ENCODE measurements around the gene MAPKAP1. TPM values are rescaled to one million over a fixed set of nuclear protein-coding genes. Genes with fewer than 3 reads are reported as not detected.

MAPKAP1 gene
- total and polyA plus RNA-seq, 2 of the 13 experiments (the other 11 are each of a cell fraction or from before 2014, with no cell fraction given) = 45.0 to 64.3 TPM

DNA sequence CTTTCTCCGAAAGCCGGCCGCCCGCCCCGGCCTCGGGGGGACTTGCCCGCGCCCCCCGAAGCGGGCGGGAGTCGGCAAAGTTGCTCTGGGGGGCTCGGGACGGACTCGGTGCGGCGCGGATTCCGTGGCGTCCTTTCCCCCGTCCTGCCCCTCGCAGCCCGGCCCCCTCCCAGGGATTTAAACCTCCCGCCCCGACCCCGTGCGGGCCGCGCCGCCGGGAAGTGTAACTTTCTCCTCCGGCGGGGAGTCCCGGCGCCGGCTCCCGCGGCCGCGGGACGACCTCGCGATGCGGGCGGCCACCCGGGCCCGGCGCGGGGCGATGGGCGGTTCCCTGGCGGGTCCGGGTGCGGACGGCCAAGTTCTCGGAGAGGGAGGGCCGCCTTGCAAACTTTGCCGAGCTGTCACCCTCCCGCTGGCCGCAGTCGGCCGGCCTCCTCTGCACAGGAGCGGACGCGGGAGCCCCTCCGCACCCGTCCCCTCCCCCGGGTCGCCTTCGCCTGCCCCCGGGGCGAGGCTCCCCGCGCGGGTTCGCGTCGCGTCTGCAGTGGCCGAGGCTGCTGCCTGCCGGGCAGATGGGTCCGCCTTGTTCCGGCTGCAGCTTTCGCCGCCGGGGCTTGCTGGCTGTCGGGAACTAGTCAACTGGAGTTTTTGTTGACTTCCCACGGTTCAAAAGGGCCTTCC is 40.9 kb upstream of the MAPKAP1 start (continued):
- 0 out of 2 replicates have a peak, but pooled peaks have one; percentile 30 for TF ChIP-seq KDM5B (CRISPR knock-in tag; IDR thresholded peaks at IDR 0.05; ENCODE audit: borderline replicate concordance)
- TF ChIP-seq SAP130 (CRISPR knock-in tag; IDR thresholded peaks at IDR 0.05; ENCODE audit: low read depth) = no peak; the same call in 1 of the 2 replicates
- TF ChIP-seq ZNF570 (CRISPR knock-in tag; IDR thresholded peaks at IDR 0.05; ENCODE audit: borderline replicate concordance) = no peak
- TF ChIP-seq ZNF251 (CRISPR knock-in tag; IDR thresholded peaks at IDR 0.05) = no peak
- no peak for TF ChIP-seq FIP1L1 (IDR thresholded peaks at IDR 0.05; ENCODE audit: borderline replicate concordance, insufficient read depth, low read depth, low read length)
- no peak for TF ChIP-seq HDAC2 (CRISPR knock-in tag; IDR thresholded peaks at IDR 0.05)
- TF ChIP-seq CEBPG (CRISPR knock-in tag; IDR thresholded peaks at IDR 0.05) = no peak
- TF ChIP-seq ZNF17 (CRISPR knock-in tag; IDR thresholded peaks at IDR 0.05) = no peak
- no peak for TF ChIP-seq ZNF382 (CRISPR knock-in tag; IDR thresholded peaks at IDR 0.05; ENCODE audit: borderline replicate concordance)
- no peak for TF ChIP-seq ZNF569 (CRISPR knock-in tag; IDR thresholded peaks at IDR 0.05; ENCODE audit: borderline replicate concordance)
- no peak for TF ChIP-seq ZNF468 (CRISPR knock-in tag; IDR thresholded peaks at IDR 0.05)
- no peak for TF ChIP-seq ZBTB3 (CRISPR knock-in tag; IDR thresholded peaks at IDR 0.05; ENCODE audit: borderline replicate concordance, low read depth)
- no peak for TF ChIP-seq ZNF572 (CRISPR knock-in tag; IDR thresholded peaks at IDR 0.05)
- peak; percentile 50; the same call in 1 of the 2 replicates for TF ChIP-seq HDAC1 (CRISPR knock-in tag; IDR thresholded peaks at IDR 0.05)
- no peak for TF ChIP-seq PITX1 (CRISPR knock-in tag; IDR thresholded peaks at IDR 0.05)
- TF ChIP-seq, protein P1, sequence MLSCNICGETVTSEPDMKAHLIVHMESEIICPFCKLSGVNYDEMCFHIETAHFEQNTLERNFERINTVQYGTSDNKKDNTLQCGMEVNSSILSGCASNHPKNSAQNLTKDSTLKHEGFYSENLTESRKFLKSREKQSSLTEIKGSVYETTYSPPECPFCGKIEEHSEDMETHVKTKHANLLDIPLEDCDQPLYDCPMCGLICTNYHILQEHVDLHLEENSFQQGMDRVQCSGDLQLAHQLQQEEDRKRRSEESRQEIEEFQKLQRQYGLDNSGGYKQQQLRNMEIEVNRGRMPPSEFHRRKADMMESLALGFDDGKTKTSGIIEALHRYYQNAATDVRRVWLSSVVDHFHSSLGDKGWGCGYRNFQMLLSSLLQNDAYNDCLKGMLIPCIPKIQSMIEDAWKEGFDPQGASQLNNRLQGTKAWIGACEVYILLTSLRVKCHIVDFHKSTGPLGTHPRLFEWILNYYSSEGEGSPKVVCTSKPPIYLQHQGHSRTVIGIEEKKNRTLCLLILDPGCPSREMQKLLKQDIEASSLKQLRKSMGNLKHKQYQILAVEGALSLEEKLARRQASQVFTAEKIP (CRISPR knock-in tag; IDR thresholded peaks at IDR 0.05; ENCODE audit: borderline replicate concordance) = no peak
- TF ChIP-seq, protein P2, sequence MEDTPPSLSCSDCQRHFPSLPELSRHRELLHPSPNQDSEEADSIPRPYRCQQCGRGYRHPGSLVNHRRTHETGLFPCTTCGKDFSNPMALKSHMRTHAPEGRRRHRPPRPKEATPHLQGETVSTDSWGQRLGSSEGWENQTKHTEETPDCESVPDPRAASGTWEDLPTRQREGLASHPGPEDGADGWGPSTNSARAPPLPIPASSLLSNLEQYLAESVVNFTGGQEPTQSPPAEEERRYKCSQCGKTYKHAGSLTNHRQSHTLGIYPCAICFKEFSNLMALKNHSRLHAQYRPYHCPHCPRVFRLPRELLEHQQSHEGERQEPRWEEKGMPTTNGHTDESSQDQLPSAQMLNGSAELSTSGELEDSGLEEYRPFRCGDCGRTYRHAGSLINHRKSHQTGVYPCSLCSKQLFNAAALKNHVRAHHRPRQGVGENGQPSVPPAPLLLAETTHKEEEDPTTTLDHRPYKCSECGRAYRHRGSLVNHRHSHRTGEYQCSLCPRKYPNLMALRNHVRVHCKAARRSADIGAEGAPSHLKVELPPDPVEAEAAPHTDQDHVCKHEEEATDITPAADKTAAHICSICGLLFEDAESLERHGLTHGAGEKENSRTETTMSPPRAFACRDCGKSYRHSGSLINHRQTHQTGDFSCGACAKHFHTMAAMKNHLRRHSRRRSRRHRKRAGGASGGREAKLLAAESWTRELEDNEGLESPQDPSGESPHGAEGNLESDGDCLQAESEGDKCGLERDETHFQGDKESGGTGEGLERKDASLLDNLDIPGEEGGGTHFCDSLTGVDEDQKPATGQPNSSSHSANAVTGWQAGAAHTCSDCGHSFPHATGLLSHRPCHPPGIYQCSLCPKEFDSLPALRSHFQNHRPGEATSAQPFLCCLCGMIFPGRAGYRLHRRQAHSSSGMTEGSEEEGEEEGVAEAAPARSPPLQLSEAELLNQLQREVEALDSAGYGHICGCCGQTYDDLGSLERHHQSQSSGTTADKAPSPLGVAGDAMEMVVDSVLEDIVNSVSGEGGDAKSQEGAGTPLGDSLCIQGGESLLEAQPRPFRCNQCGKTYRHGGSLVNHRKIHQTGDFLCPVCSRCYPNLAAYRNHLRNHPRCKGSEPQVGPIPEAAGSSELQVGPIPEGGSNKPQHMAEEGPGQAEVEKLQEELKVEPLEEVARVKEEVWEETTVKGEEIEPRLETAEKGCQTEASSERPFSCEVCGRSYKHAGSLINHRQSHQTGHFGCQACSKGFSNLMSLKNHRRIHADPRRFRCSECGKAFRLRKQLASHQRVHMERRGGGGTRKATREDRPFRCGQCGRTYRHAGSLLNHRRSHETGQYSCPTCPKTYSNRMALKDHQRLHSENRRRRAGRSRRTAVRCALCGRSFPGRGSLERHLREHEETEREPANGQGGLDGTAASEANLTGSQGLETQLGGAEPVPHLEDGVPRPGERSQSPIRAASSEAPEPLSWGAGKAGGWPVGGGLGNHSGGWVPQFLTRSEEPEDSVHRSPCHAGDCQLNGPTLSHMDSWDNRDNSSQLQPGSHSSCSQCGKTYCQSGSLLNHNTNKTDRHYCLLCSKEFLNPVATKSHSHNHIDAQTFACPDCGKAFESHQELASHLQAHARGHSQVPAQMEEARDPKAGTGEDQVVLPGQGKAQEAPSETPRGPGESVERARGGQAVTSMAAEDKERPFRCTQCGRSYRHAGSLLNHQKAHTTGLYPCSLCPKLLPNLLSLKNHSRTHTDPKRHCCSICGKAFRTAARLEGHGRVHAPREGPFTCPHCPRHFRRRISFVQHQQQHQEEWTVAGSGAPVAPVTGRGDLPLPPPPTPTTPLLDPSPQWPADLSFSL (CRISPR knock-in tag; IDR thresholded peaks at IDR 0.05) = no peak
- no peak for TF ChIP-seq ZNF557 (CRISPR knock-in tag; IDR thresholded peaks at IDR 0.05)
- no peak for TF ChIP-seq SPEN (CRISPR knock-in tag; IDR thresholded peaks at IDR 0.05; ENCODE audit: low read depth)
- TF ChIP-seq, protein P3, sequence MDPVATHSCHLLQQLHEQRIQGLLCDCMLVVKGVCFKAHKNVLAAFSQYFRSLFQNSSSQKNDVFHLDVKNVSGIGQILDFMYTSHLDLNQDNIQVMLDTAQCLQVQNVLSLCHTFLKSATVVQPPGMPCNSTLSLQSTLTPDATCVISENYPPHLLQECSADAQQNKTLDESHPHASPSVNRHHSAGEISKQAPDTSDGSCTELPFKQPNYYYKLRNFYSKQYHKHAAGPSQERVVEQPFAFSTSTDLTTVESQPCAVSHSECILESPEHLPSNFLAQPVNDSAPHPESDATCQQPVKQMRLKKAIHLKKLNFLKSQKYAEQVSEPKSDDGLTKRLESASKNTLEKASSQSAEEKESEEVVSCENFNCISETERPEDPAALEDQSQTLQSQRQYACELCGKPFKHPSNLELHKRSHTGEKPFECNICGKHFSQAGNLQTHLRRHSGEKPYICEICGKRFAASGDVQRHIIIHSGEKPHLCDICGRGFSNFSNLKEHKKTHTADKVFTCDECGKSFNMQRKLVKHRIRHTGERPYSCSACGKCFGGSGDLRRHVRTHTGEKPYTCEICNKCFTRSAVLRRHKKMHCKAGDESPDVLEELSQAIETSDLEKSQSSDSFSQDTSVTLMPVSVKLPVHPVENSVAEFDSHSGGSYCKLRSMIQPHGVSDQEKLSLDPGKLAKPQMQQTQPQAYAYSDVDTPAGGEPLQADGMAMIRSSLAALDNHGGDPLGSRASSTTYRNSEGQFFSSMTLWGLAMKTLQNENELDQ (CRISPR knock-in tag; IDR thresholded peaks at IDR 0.05; ENCODE audit: borderline replicate concordance) = no peak
- no peak for TF ChIP-seq ARNT (IDR thresholded peaks at IDR 0.05)

Data from HepG2 (cell line).